ENCODE measurements around the gene PITPNM3. TPM values are rescaled to one million over a fixed set of nuclear protein-coding genes. Genes with fewer than 3 reads are reported as not detected.

PITPNM3 gene
- polyA plus RNA-seq, 1 donor from 2014 or later = 3.0 TPM

DNA sequence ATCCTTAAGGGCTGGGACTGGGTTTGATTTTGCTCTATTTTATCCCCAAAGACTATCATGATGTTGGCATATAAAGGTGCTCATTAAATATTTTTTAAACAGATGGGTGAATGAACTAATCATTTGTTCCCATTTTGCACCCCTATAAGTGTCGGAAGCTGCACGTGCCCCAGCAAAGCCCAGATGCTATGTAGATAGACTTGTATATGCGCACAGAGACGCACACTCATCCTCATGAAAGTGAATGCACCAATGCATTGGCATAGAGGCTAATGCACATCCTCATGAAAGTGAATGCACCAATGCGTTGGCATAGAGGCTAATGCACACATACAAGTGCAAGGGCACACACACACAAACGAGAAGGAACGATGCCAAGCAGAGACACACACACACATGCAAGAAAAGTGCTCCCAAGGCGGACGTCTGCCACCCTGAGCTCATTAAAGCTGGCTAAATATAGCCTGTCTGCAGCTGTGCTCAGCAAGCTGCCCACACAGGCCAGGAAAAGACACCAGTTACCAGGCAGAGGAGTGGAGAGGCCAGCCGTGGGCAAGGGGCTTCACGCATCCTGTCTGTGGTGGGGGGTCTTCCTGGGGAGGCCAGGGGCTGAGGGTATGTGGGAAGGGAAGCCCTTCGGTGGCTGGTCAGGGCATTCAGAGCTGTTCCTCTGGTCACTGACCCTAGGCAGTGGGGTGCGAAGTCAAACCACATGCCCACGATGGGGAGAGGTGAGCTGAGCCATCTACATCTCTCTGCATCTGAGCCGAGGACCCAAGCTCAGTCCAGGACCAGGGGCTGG, 59.5 kb downstream of the PITPNM3 start:
- H3K79me2 ChIP-seq (replicated peaks; ENCODE audit: insufficient read depth, low read length) = no peaks in the 10 kb centered on the region
- H3K4me3 ChIP-seq (ENCODE audit: low read length) = no peak overlapping the region
- H3K9me3 ChIP-seq (ENCODE audit: low read length) = no peaks in the 10 kb centered on the region
- H4K20me1 ChIP-seq (ENCODE audit: insufficient read depth) = no peaks in the 10 kb centered on the region
- no peaks in the 10 kb centered on the region for H3K27me3 ChIP-seq (ENCODE audit: insufficient read depth, low read depth, low read length)
- H3K27ac ChIP-seq (ENCODE audit: low read length) = no peak overlapping the region
- no peak overlapping the region for H3K9ac ChIP-seq (ENCODE audit: low read length)
- H3F3A ChIP-seq (ENCODE audit: insufficient read depth, low read length, poor library complexity, severe bottlenecking) = no peaks in the 10 kb centered on the region
- H2AFZ ChIP-seq (ENCODE audit: low read depth, low read length) = no peak overlapping the region
- H3K36me3 ChIP-seq (ENCODE audit: insufficient read depth, low read length) = no peaks in the 10 kb centered on the region
- no peak for TF ChIP-seq POLR2AphosphoS5 (IDR thresholded peaks at IDR 0.05)
- TF ChIP-seq EZH2 (IDR thresholded peaks at IDR 0.05; ENCODE audit: borderline replicate concordance, insufficient read depth, low read length, poor library complexity, severe bottlenecking) = no peak
- no peak for TF ChIP-seq TAF1 (IDR thresholded peaks at IDR 0.05; ENCODE audit: low read depth)
- no peak for TF ChIP-seq SMC3 (conservative IDR thresholded peaks at IDR 0.05; ENCODE audit: poor library complexity)
- no peak for TF ChIP-seq RAD21 (conservative IDR thresholded peaks at IDR 0.05)
- no peak for TF ChIP-seq MXI1 (conservative IDR thresholded peaks at IDR 0.05; ENCODE audit: poor library complexity, severe bottlenecking)
- TF ChIP-seq, protein P1, sequence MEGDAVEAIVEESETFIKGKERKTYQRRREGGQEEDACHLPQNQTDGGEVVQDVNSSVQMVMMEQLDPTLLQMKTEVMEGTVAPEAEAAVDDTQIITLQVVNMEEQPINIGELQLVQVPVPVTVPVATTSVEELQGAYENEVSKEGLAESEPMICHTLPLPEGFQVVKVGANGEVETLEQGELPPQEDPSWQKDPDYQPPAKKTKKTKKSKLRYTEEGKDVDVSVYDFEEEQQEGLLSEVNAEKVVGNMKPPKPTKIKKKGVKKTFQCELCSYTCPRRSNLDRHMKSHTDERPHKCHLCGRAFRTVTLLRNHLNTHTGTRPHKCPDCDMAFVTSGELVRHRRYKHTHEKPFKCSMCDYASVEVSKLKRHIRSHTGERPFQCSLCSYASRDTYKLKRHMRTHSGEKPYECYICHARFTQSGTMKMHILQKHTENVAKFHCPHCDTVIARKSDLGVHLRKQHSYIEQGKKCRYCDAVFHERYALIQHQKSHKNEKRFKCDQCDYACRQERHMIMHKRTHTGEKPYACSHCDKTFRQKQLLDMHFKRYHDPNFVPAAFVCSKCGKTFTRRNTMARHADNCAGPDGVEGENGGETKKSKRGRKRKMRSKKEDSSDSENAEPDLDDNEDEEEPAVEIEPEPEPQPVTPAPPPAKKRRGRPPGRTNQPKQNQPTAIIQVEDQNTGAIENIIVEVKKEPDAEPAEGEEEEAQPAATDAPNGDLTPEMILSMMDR (IDR thresholded peaks at IDR 0.05; ENCODE audit: poor library complexity, severe bottlenecking) = no peak
- TF ChIP-seq, protein P2, sequence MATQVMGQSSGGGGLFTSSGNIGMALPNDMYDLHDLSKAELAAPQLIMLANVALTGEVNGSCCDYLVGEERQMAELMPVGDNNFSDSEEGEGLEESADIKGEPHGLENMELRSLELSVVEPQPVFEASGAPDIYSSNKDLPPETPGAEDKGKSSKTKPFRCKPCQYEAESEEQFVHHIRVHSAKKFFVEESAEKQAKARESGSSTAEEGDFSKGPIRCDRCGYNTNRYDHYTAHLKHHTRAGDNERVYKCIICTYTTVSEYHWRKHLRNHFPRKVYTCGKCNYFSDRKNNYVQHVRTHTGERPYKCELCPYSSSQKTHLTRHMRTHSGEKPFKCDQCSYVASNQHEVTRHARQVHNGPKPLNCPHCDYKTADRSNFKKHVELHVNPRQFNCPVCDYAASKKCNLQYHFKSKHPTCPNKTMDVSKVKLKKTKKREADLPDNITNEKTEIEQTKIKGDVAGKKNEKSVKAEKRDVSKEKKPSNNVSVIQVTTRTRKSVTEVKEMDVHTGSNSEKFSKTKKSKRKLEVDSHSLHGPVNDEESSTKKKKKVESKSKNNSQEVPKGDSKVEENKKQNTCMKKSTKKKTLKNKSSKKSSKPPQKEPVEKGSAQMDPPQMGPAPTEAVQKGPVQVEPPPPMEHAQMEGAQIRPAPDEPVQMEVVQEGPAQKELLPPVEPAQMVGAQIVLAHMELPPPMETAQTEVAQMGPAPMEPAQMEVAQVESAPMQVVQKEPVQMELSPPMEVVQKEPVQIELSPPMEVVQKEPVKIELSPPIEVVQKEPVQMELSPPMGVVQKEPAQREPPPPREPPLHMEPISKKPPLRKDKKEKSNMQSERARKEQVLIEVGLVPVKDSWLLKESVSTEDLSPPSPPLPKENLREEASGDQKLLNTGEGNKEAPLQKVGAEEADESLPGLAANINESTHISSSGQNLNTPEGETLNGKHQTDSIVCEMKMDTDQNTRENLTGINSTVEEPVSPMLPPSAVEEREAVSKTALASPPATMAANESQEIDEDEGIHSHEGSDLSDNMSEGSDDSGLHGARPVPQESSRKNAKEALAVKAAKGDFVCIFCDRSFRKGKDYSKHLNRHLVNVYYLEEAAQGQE (IDR thresholded peaks at IDR 0.05; ENCODE audit: borderline replicate concordance) = no peak
- no peak for TF ChIP-seq EP300 (conservative IDR thresholded peaks at IDR 0.05; ENCODE audit: poor library complexity, severe bottlenecking)
- H3K9me2 ChIP-seq (ENCODE audit: insufficient read depth, low read length) = no peaks in the 10 kb centered on the region
- no peak overlapping the region for H3K4me2 ChIP-seq (ENCODE audit: low read length)

DNA sequence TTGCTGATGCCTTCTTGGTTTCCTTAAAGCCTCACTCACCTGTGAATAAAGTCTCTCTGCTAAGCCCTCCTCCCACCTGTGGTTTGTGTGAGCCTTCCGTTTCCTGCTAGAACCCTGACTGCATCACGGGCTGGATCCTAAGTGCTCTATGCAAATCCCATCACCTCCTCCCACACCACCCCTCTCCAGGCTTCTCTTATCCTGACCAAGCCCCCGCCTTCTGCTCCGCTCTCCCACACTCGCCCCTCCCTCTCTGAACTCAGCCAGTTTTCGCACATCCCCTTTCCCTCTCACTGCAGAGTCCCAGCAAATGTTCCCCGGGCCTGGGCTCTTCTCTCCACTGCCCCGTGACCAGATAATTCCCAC, 60.3 kb downstream of the PITPNM3 start:
- Histone ChIP-seq H3K9me2 (ENCODE audit: insufficient read depth, low read length) (no peaks in the 10 kb centered on the region), H3K9ac (ENCODE audit: low read length) (no peak overlapping the region), H3K4me2 (ENCODE audit: low read length) (no peak overlapping the region), H2AFZ (ENCODE audit: low read depth, low read length) (no peak overlapping the region), H3K27ac (ENCODE audit: low read length) (no peak overlapping the region), H3K4me3 (ENCODE audit: low read length) (no peak overlapping the region), H3K27me3 (ENCODE audit: insufficient read depth, low read depth, low read length) (no peaks in the 10 kb centered on the region), H3K79me2 (replicated peaks; ENCODE audit: insufficient read depth, low read length) (no peaks in the 10 kb centered on the region), H4K20me1 (ENCODE audit: insufficient read depth) (no peaks in the 10 kb centered on the region), H3K9me3 (ENCODE audit: low read length) (no peaks in the 10 kb centered on the region), H3F3A (ENCODE audit: insufficient read depth, low read length, poor library complexity, severe bottlenecking) (no peaks in the 10 kb centered on the region), H3K36me3 (ENCODE audit: insufficient read depth, low read length) (no peaks in the 10 kb centered on the region)
- no peak for TF ChIP-seq SMC3 (conservative IDR thresholded peaks at IDR 0.05; ENCODE audit: poor library complexity)
